Measurements from ENCODE around the gene KLF8.

Gene KLF8

GRCh38 chrX:56289449-56289848, 57.3 kb downstream of the KLF8 start:
- Histone ChIP-seq H3K27ac (no peak overlapping the region), H3K4me3 (no peak overlapping the region)

- Histone ChIP-seq H3K4me3 (no peak overlapping the region), H3K27ac (no peak overlapping the region)
Measured at GRCh38 chrX:56308726-56309125, 76.6 kb downstream of the KLF8 start.

- H3K4me3 ChIP-seq: no peak overlapping the region
- H3K27ac ChIP-seq: no peak overlapping the region
Measured at GRCh38 chrX:56309881-56310280, 77.7 kb downstream of the KLF8 start.

- H3K4me3 ChIP-seq: no peak overlapping the region
- no peak overlapping the region for H3K27ac ChIP-seq
Measured at GRCh38 chrX:56310581-56310980, 78.4 kb downstream of the KLF8 start.

GRCh38 chrX:56313308-56313707, 81.2 kb downstream of the KLF8 start:
- Histone ChIP-seq H3K4me3 (no peak overlapping the region), H3K27ac (no peak overlapping the region)

GRCh38 chrX:56314334-56314733, 82.2 kb downstream of the KLF8 start:
- no peak overlapping the region for H3K4me3 ChIP-seq
- no peak overlapping the region for H3K27ac ChIP-seq

GRCh38 chrX:56318076-56318475, 85.9 kb downstream of the KLF8 start:
- Histone ChIP-seq H3K27ac (no peak overlapping the region), H3K4me3 (no peak overlapping the region)

GRCh38 chrX:56319165-56319564, 87.0 kb downstream of the KLF8 start:
- Histone ChIP-seq H3K4me3 (no peak overlapping the region), H3K27ac (no peak overlapping the region)

Data from skin epidermis (tissue), 12 donors.